Glutamatergic neuron (in vitro differentiated cells): ENCODE measurements around the gene ZNF142. TPM values are rescaled to one million over a fixed set of nuclear protein-coding genes. Genes with fewer than 3 reads are reported as not detected.

ENCODE experiments used
- DNase-seq: peaks from one replicate; pipeline ENCODE4 v3.0.0; 2022
- H3K27ac Mint-ChIP-seq: one replicate; pipeline ENCODE4 v1.8.0; 2020; ENCODE audit warnings: mild to moderate bottlenecking, mixed read lengths, inconsistent platforms; ENCODE audit not compliant: unreplicated experiment
- H3K27me3 Mint-ChIP-seq: one replicate; pipeline ENCODE4 v1.8.0; 2020; ENCODE audit warnings: mild to moderate bottlenecking, moderate library complexity, mixed read lengths, inconsistent platforms; ENCODE audit not compliant: unreplicated experiment
- H3K36me3 Mint-ChIP-seq: one replicate; pipeline ENCODE4 v1.8.0; 2020; ENCODE audit warnings: mild to moderate bottlenecking, mixed read lengths, inconsistent platforms; ENCODE audit not compliant: unreplicated experiment
- H3K4me1 Mint-ChIP-seq: one replicate; pipeline ENCODE4 v1.8.0; 2020; ENCODE audit warnings: mild to moderate bottlenecking, low read depth, mixed read lengths, inconsistent platforms; ENCODE audit not compliant: unreplicated experiment
- H3K4me3 Mint-ChIP-seq: one replicate; pipeline ENCODE4 v1.8.0; 2020; ENCODE audit warnings: mild to moderate bottlenecking, mixed read lengths, inconsistent platforms; ENCODE audit not compliant: unreplicated experiment
- H3K9me3 Mint-ChIP-seq: one replicate; pipeline ENCODE4 v1.8.0; 2020; ENCODE audit warnings: mild to moderate bottlenecking, moderate library complexity, mixed read lengths, inconsistent platforms; ENCODE audit not compliant: unreplicated experiment
- total RNA-seq: library from RNA; stranded (reverse); fragmentation: NEBNext Ultra II Directional; extraction: Animal tissue kit (Norgen Biotek cat#: 25700); gene quantifications from one replicate; pipeline ENCODE4 v1.2.1, GENCODE V29; 2021; ENCODE audit not compliant: unreplicated experiment
- TF ChIP-seq, protein P1 (sequence below): fragments of 200-600 bp; sonication (generic); IDR thresholded peaks from one replicate; pipeline ENCODE4 v1.5.0; 2021; ENCODE audit not compliant: partially characterized antibody, unreplicated experiment

Gene ZNF142
- total RNA-seq, 1 donor from 2014 or later = 46.7 TPM

DNA sequence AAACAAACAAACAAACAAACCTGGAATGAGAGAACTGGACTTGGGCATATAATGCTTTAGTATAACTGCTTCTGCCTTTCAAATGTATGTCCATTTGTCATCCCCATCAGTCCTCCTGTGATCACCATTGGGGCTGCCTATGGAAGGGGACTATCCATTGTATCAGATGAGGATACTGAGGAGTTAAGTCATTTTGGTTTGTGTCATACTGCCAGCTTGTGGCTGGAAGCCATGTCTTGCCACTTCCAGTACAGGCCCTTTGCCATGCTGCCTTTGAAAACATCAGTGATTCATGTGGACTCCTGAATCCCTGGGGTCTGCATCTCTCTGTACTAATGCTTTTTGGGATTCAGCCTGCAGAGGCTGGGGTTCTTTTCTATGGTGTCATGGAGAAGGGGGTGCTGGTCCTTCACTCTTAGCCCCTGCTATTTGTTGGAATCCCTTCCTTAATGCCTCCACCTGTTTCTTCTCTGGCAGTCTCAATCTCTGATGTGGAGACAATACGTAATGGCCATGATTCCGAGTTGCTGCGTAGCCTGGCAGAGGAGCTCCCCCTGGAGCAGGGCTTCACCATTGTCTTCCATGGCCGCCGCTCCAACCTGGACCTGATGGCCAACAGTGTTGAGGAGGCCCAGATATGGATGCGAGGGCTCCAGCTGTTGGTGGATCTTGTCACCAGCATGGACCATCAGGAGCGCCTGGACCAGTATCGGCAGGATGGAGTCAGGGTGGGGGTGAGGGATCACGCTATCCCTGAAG is 41.1 kb downstream of the ZNF142 start:
- Mint-ChIP-seq H3K4me1 (no peaks in the 10 kb centered on the region), H3K27ac (no peak overlapping the region), H3K36me3 (no peaks in the 10 kb centered on the region), H3K27me3 (no peaks in the 10 kb centered on the region), H3K4me3 (no peak overlapping the region), H3K9me3 (no peaks in the 10 kb centered on the region)
- no peak for DNase-seq
- TF ChIP-seq, protein P1, sequence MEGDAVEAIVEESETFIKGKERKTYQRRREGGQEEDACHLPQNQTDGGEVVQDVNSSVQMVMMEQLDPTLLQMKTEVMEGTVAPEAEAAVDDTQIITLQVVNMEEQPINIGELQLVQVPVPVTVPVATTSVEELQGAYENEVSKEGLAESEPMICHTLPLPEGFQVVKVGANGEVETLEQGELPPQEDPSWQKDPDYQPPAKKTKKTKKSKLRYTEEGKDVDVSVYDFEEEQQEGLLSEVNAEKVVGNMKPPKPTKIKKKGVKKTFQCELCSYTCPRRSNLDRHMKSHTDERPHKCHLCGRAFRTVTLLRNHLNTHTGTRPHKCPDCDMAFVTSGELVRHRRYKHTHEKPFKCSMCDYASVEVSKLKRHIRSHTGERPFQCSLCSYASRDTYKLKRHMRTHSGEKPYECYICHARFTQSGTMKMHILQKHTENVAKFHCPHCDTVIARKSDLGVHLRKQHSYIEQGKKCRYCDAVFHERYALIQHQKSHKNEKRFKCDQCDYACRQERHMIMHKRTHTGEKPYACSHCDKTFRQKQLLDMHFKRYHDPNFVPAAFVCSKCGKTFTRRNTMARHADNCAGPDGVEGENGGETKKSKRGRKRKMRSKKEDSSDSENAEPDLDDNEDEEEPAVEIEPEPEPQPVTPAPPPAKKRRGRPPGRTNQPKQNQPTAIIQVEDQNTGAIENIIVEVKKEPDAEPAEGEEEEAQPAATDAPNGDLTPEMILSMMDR = no peak

DNA sequence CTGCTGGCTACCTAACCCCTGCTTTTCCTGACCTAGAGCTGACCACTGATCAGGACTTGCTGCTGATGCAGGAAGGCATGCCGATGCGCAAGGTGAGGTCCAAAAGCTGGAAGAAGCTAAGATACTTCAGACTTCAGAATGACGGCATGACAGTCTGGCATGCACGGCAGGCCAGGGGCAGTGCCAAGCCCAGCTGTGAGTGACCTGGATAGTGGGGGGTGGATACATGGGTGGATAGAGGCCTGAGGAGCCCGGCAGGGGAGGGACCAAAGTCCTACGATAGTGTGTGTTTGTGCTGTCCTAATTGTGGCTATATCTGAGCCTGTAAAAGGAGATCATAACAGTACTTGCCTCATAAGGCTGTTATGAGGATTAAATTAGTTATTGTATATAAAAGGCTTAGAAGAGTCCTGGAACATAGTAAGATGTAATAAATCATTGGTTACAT is 43.5 kb downstream of the ZNF142 start:
- Mint-ChIP-seq H3K4me1 (no peaks in the 10 kb centered on the region), H3K9me3 (no peaks in the 10 kb centered on the region), H3K27me3 (peaks cover 4% of the 10 kb centered on the region), H3K27ac (no peak overlapping the region), H3K36me3 (no peaks in the 10 kb centered on the region), H3K4me3 (no peak overlapping the region)
- DNase-seq = no peak
- TF ChIP-seq, protein P1 = no peak

DNA sequence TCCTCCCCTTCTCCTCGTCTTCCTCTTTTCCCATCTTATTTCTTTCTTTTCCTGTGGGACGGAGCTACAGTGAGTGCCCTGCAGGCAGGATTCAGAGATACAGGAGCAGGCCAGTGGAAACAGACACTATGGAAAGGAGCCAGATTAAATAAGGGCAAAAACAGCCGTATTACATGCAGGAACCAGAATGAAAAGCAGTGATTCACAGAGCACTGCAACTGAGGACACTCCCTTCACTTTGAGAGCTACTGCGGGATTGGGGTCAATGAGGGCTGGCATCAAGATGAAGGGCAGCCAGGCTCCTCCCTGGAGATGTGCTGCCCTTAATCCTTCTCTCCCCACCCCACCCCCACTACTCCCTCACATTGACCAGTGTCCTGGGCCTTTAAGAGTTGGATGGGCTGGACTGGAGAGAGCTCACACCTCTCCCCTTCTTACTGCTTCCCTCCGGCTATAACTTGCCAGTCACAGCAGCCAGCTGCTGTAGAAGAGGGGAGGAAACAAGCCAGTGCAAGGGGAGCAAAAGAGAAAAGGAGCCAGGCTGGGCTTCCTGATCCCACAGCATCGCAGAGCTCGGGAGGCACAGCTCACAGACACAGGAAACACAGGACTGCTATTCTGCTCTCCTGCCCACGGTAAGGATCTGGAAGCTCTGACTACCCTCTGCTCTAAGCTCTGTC is 51.8 kb downstream of the ZNF142 start, which contains the start of gene PLCD4:
TSS of gene PLCD4 (plus strand) at position 464 of the 680 bp plus-strand sequence. CDS start 7,841 bp downstream, outside the sequence.
- H3K4me1 Mint-ChIP-seq = peaks cover 5% of the 10 kb centered on the region
- TF ChIP-seq, protein P1 = no peak
- H3K4me3 Mint-ChIP-seq = no peak within 1 kb of the TSS
- no peak within 1 kb of the TSS for H3K27ac Mint-ChIP-seq
- DNase-seq = no peak
- H3K9me3 Mint-ChIP-seq = peaks cover 1% of the 10 kb centered on the region
- H3K36me3 Mint-ChIP-seq = no peaks in the 10 kb centered on the region
- peaks cover 8% of the 10 kb centered on the region for H3K27me3 Mint-ChIP-seq

DNA sequence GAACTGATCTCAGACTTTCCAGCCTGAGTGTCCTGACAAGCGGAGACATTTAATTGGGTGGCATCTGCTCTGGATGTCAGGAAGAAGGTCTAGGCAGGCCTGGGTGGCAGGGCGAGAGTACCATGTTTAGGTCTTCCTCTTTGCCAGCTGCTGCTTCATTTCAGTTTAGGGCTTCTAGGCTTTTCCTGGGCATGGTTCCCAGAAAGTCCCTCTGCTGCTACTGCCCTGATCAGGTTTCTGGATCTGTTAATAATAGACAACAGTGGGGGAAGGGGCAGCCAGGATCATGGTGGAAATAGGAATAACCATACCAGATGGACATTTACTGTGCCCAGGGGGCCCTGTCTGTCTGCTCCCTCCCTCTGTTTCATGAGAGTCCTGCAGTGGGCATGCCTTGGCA is 54.0 kb downstream of the ZNF142 start:
- TF ChIP-seq, protein P1 = no peak
- no peak for DNase-seq
- H3K4me1 Mint-ChIP-seq = peaks cover 5% of the 10 kb centered on the region
- H3K27me3 Mint-ChIP-seq = peaks cover 4% of the 10 kb centered on the region
- no peaks in the 10 kb centered on the region for H3K36me3 Mint-ChIP-seq
- H3K4me3 Mint-ChIP-seq = no peak overlapping the region
- no peak overlapping the region for H3K27ac Mint-ChIP-seq
- H3K9me3 Mint-ChIP-seq = peaks cover 1% of the 10 kb centered on the region

Other genes starting within 250 kb of the ZNF142 start
- not detected for gene VIL1, start 240.5 kb downstream of the ZNF142 start, total RNA-seq
- gene USP37, start 91.3 kb downstream of the ZNF142 start, total RNA-seq = 12.7 TPM
- gene CNOT9, start 90.8 kb downstream of the ZNF142 start, total RNA-seq = 58.1 TPM
- 1.9 TPM for gene PLCD4, start 51.7 kb downstream of the ZNF142 start, total RNA-seq
- 59.8 TPM for gene BCS1L, start 60 bp upstream of the ZNF142 start, total RNA-seq
- 34.6 TPM for gene RNF25, start 12.4 kb upstream of the ZNF142 start, total RNA-seq
- gene STK36, start 12.5 kb upstream of the ZNF142 start, total RNA-seq = 101 TPM
- 27.9 TPM for gene TTLL4, start 51.2 kb upstream of the ZNF142 start, total RNA-seq
- 0.98 TPM for gene CYP27A1, start 122.5 kb upstream of the ZNF142 start, total RNA-seq
- gene PRKAG3, start 172.2 kb upstream of the ZNF142 start, total RNA-seq = not detected
- 0.66 TPM for gene WNT6, start 200.2 kb upstream of the ZNF142 start, total RNA-seq
- gene WNT10A, start 221.2 kb upstream of the ZNF142 start, total RNA-seq = 0.17 TPM